ENCODE data around the gene SHISA6. TPM values are rescaled to one million over a fixed set of nuclear protein-coding genes. Genes with fewer than 3 reads are reported as not detected.

SHISA6 gene
- total RNA-seq, 2 experiments from 2014 or later = not detected

GRCh38 chr17:11205659-11206058 is 35.4 kb upstream of the SHISA6 start:
- H3K4me3 ChIP-seq (ENCODE audit: low read depth, low read length, poor library complexity, severe bottlenecking) = no peak overlapping the region
- POLR2A ChIA-PET = no interaction called here
- H4K20me1 ChIP-seq (ENCODE audit: insufficient read depth, low read length) = no peaks in the 10 kb centered on the region
- no peak overlapping the region for H3K4me2 ChIP-seq (ENCODE audit: low read length)
- no peak for DNase-seq (ENCODE audit: low spot score)
- no TSS peak for BruUV-seq (replicated peaks)
- H3K36me3 ChIP-seq (ENCODE audit: insufficient read depth, low read length) = no peaks in the 10 kb centered on the region
- no peak overlapping the region for H2AFZ ChIP-seq (ENCODE audit: low read length)
- no peak overlapping the region for H3K27ac ChIP-seq (ENCODE audit: low read depth, low read length, poor library complexity, severe bottlenecking)
- no peaks in the 10 kb centered on the region for H3K79me2 ChIP-seq (ENCODE audit: insufficient read depth, low read depth, low read length)
- CTCF ChIA-PET (ENCODE audit: unreplicated experiment) = no interaction called here
- no peaks in the 10 kb centered on the region for H3K9me2 ChIP-seq (ENCODE audit: insufficient read depth, low read length)
- H3K9me3 ChIP-seq (ENCODE audit: low read length) = no peaks in the 10 kb centered on the region
- intact Hi-C loops (cut with micrococcal nuclease; ENCODE audit: unreplicated experiment) = no loop called here
- no peaks in the 10 kb centered on the region for H3K4me1 ChIP-seq (ENCODE audit: insufficient read depth, low read length, poor library complexity, severe bottlenecking)
- no peak for TF ChIP-seq CTCF (conservative IDR thresholded peaks at IDR 0.05; ENCODE audit: low read length)
- no peak for TF ChIP-seq EZH2phosphoT487 (IDR thresholded peaks at IDR 0.05; ENCODE audit: borderline replicate concordance, low read depth, low read length)

- intact Hi-C loops (cut with micrococcal nuclease; ENCODE audit: unreplicated experiment) = no loop called here
- H3K4me2 ChIP-seq (ENCODE audit: low read length) = no peak overlapping the region
- H4K20me1 ChIP-seq (ENCODE audit: insufficient read depth, low read length) = no peaks in the 10 kb centered on the region
- H3K9me3 ChIP-seq (ENCODE audit: low read length) = no peaks in the 10 kb centered on the region
- no peaks in the 10 kb centered on the region for H3K36me3 ChIP-seq (ENCODE audit: insufficient read depth, low read length)
- H2AFZ ChIP-seq (ENCODE audit: low read length) = no peak overlapping the region
- H3K9me2 ChIP-seq (ENCODE audit: insufficient read depth, low read length) = no peaks in the 10 kb centered on the region
- ChIA-PET POLR2A (no interaction called here), CTCF (ENCODE audit: unreplicated experiment) (no interaction called here)
- no peak for TF ChIP-seq EZH2phosphoT487 (IDR thresholded peaks at IDR 0.05; ENCODE audit: borderline replicate concordance, low read depth, low read length)
- no peak for TF ChIP-seq CTCF (conservative IDR thresholded peaks at IDR 0.05; ENCODE audit: low read length)
- no peak overlapping the region for H3K4me3 ChIP-seq (ENCODE audit: low read depth, low read length, poor library complexity, severe bottlenecking)
- H3K4me1 ChIP-seq (ENCODE audit: insufficient read depth, low read length, poor library complexity, severe bottlenecking) = no peaks in the 10 kb centered on the region
- no peaks in the 10 kb centered on the region for H3K79me2 ChIP-seq (ENCODE audit: insufficient read depth, low read depth, low read length)
- no TSS peak for BruUV-seq (replicated peaks)
- DNase-seq (ENCODE audit: low spot score) = no peak
- H3K27ac ChIP-seq (ENCODE audit: low read depth, low read length, poor library complexity, severe bottlenecking) = no peak overlapping the region
These were observed 31.1 kb upstream of the SHISA6 start for GRCh38 chr17:11209906-11210305.

- Histone ChIP-seq H3K4me3 (ENCODE audit: low read depth, low read length, poor library complexity, severe bottlenecking) (no peak overlapping the region), H3K9me3 (ENCODE audit: low read length) (no peaks in the 10 kb centered on the region), H3K36me3 (ENCODE audit: insufficient read depth, low read length) (no peaks in the 10 kb centered on the region), H3K9me2 (ENCODE audit: insufficient read depth, low read length) (no peaks in the 10 kb centered on the region), H3K79me2 (ENCODE audit: insufficient read depth, low read depth, low read length) (no peaks in the 10 kb centered on the region), H2AFZ (ENCODE audit: low read length) (no peak overlapping the region), H3K4me2 (ENCODE audit: low read length) (no peak overlapping the region), H3K4me1 (ENCODE audit: insufficient read depth, low read length, poor library complexity, severe bottlenecking) (no peaks in the 10 kb centered on the region), H4K20me1 (ENCODE audit: insufficient read depth, low read length) (no peaks in the 10 kb centered on the region), H3K27ac (ENCODE audit: low read depth, low read length, poor library complexity, severe bottlenecking) (no peak overlapping the region)
- BruUV-seq (replicated peaks) = no TSS peak
- POLR2A ChIA-PET = no interaction called here
- no peak for DNase-seq (ENCODE audit: low spot score)
- intact Hi-C loops (cut with micrococcal nuclease; ENCODE audit: unreplicated experiment) = no loop called here
- no peak for TF ChIP-seq CTCF (conservative IDR thresholded peaks at IDR 0.05; ENCODE audit: low read length)
- TF ChIP-seq EZH2phosphoT487 (IDR thresholded peaks at IDR 0.05; ENCODE audit: borderline replicate concordance, low read depth, low read length) = no peak
- CTCF ChIA-PET (ENCODE audit: unreplicated experiment) = no interaction called here
These were observed 28.2 kb upstream of the SHISA6 start for GRCh38 chr17:11212792-11213191.
